Esophagus squamous epithelium (tissue), 5 donors: ENCODE data around the gene TMCC1. TPM values are rescaled to one million over a fixed set of nuclear protein-coding genes. Genes with fewer than 3 reads are reported as not detected.

Experiments used
- DNase-seq: peaks from one replicate; lab custom pipeline; 2025; lab: John Stamatoyannopoulos, UW
- H3K27ac ChIP-seq, 4 donors: fragments of 200-600 bp; sonication (generic); one replicate each; pipeline ENCODE4 v1.5.1; 2016 to 2019; ENCODE audit warnings: mild to moderate bottlenecking in 1 of 4
- H3K27me3 ChIP-seq, 4 donors: fragments of 200-600 bp; sonication (generic); 1 replicate in 3 of 4; 2 replicates in 1 of 4; pipeline versions ENCODE4 v1.5.1 to v1.6.0; 2017 to 2021; ENCODE audit warnings: antibody characterized with exemption in 1 of 4
- H3K36me3 ChIP-seq, 3 donors: fragments of 200-600 bp; sonication (generic); one replicate each; pipeline ENCODE4 v1.5.1; 2016 to 2019
- H3K4me1 ChIP-seq, 3 donors: fragments of 200-600 bp; sonication (generic); one replicate each; pipeline ENCODE4 v1.5.1; 2017 to 2019
- H3K4me3 ChIP-seq, 4 donors: fragments of 200-600 bp; sonication (generic); 1 replicate in 3 of 4; 2 replicates in 1 of 4; pipeline ENCODE4 v1.5.1; 2016 to 2019; ENCODE audit warnings: mild to moderate bottlenecking in 2 of 4, moderate library complexity in 1 of 4
- H3K9me3 ChIP-seq, 3 donors: fragments of 200-600 bp; sonication (generic); one replicate each; pipeline ENCODE4 v1.5.1; 2016 to 2019
- CTCF ChIP-seq, 6 experiments: fragments of 450-650 bp in 4 of 6; fragments of 200-600 bp in 2 of 6; sonication (generic) in 2 of 6; IDR thresholded peaks; one replicate each; pipeline ENCODE4 v1.5.1; 2016 to 2019; ENCODE audit warnings: antibody characterized with exemption in 6 of 6, mild to moderate bottlenecking in 4 of 6, moderate library complexity in 4 of 6
- POLR2A ChIP-seq, 4 donors: fragments of 450-650 bp; IDR thresholded peaks; one replicate each; pipeline ENCODE4 v1.6.1; 2017; ENCODE audit warnings: antibody characterized with exemption in 4 of 4, mild to moderate bottlenecking in 4 of 4, moderate library complexity in 3 of 4
- WGBS, 2 donors: methylation state at CpG; one replicate each; pipeline ENCODE4 v1.1.5; 2018; 5-methylcytosine and 5-hydroxymethylcytosine counted together
- intact Hi-C: fragments of 100-400 bp; cut with DNase I; formaldehyde crosslinking; loops from one replicate; pipeline ENCODE4 v1.15.0; 2022
- total RNA-seq, 4 donors: library from RNA; depleted of rRNA; stranded (reverse); fragments of >200 nt; gene quantifications; one replicate each; pipeline ENCODE4 v1.1.0, GENCODE V29; 2016
- donor health status: DM: yes; HTN: yes; CAD: no.

TMCC1 gene
- total RNA-seq, 4 donors from 2014 or later = 13.1 to 23.5 (median 18.4) TPM

GRCh38 chr3:129783470-129783869 lies 110.0 kb downstream of the TMCC1 start:
- TF ChIP-seq POLR2A (IDR thresholded peaks at IDR 0.05) (no peak), CTCF (IDR thresholded peaks at IDR 0.05) (no peak)
- intact Hi-C loops = no loop called here
- H3K9me3 ChIP-seq = no peaks in the 10 kb centered on the region
- 79 to 90% methylated on average over 1 of the region's 1 CpG for WGBS, 2 donors
- H3K4me1 ChIP-seq = no peaks in the 10 kb centered on the region
- no peak overlapping the region for H3K27ac ChIP-seq
- H3K4me3 ChIP-seq = no peak overlapping the region
- no peaks in the 10 kb centered on the region for H3K36me3 ChIP-seq
- no peak for DNase-seq
- no peaks in the 10 kb centered on the region for H3K27me3 ChIP-seq

- H3K9me3 ChIP-seq = no peaks in the 10 kb centered on the region
- peaks cover 0 to 3% (median 0%) of the 10 kb centered on the region in 3 donors for H3K4me1 ChIP-seq
- no peak overlapping the region for H3K27ac ChIP-seq
- H3K36me3 ChIP-seq = peaks cover 0 to 11% (median 0%) of the 10 kb centered on the region in 3 donors
- no peak for DNase-seq
- H3K27me3 ChIP-seq = no peaks in the 10 kb centered on the region
- no peak overlapping the region for H3K4me3 ChIP-seq
- intact Hi-C loops = no loop called here
- 67 to 72% methylated on average over 2 of the region's 2 CpGs for WGBS, 2 donors
- TF ChIP-seq CTCF (IDR thresholded peaks at IDR 0.05) = no peak
- no peak for TF ChIP-seq POLR2A (IDR thresholded peaks at IDR 0.05)
Measured at GRCh38 chr3:129778871-129779270, 114.6 kb downstream of the TMCC1 start.

GRCh38 chr3:129777806-129778205 lies 115.7 kb downstream of the TMCC1 start:
- DNase-seq = no peak
- TF ChIP-seq POLR2A (IDR thresholded peaks at IDR 0.05) (no peak), CTCF (IDR thresholded peaks at IDR 0.05) (no peak)
- Histone ChIP-seq H3K9me3 (no peaks in the 10 kb centered on the region), H3K36me3 (peaks cover 0 to 11% (median 0%) of the 10 kb centered on the region in 3 donors), H3K4me3 (no peak overlapping the region), H3K27ac (no peak overlapping the region), H3K4me1 (peaks cover 0 to 3% (median 0%) of the 10 kb centered on the region in 3 donors), H3K27me3 (no peaks in the 10 kb centered on the region)
- WGBS, 2 donors = 60 to 62% methylated on average over 4 of the region's 4 CpGs
- intact Hi-C loops = no loop called here

- Histone ChIP-seq H3K27ac (no peak overlapping the region), H3K9me3 (no peaks in the 10 kb centered on the region), H3K36me3 (peaks cover 0 to 11% (median 0%) of the 10 kb centered on the region in 3 donors), H3K27me3 (no peaks in the 10 kb centered on the region), H3K4me3 (no peak overlapping the region), H3K4me1 (peaks cover 0 to 3% (median 0%) of the 10 kb centered on the region in 3 donors)
- DNase-seq = no peak
- WGBS, 2 donors = 77 to 80% methylated on average over 2 of the region's 2 CpGs
- TF ChIP-seq CTCF (IDR thresholded peaks at IDR 0.05) (no peak), POLR2A (IDR thresholded peaks at IDR 0.05) (no peak)
- intact Hi-C loops = no loop called here
Measured at GRCh38 chr3:129775870-129776269, 117.6 kb downstream of the TMCC1 start.

- Histone ChIP-seq H3K27ac (no peak overlapping the region), H3K27me3 (no peaks in the 10 kb centered on the region), H3K4me1 (peaks cover 0 to 3% (median 0%) of the 10 kb centered on the region in 3 donors), H3K9me3 (no peaks in the 10 kb centered on the region), H3K36me3 (peaks cover 0 to 11% (median 0%) of the 10 kb centered on the region in 3 donors), H3K4me3 (no peak overlapping the region)
- no peak for TF ChIP-seq CTCF (IDR thresholded peaks at IDR 0.05)
- no peak for DNase-seq
- intact Hi-C loops = no loop called here
Measured at GRCh38 chr3:129773691-129774663, 119.5 kb downstream of the TMCC1 start.
